ENCODE measurements around the gene ANKS1B. TPM values are rescaled to one million over a fixed set of nuclear protein-coding genes. Genes with fewer than 3 reads are reported as not detected.

Gene ANKS1B
- total RNA-seq, 3 donors from 2014 or later, result 0.05 to 0.56 (median 0.16) TPM

DNA sequence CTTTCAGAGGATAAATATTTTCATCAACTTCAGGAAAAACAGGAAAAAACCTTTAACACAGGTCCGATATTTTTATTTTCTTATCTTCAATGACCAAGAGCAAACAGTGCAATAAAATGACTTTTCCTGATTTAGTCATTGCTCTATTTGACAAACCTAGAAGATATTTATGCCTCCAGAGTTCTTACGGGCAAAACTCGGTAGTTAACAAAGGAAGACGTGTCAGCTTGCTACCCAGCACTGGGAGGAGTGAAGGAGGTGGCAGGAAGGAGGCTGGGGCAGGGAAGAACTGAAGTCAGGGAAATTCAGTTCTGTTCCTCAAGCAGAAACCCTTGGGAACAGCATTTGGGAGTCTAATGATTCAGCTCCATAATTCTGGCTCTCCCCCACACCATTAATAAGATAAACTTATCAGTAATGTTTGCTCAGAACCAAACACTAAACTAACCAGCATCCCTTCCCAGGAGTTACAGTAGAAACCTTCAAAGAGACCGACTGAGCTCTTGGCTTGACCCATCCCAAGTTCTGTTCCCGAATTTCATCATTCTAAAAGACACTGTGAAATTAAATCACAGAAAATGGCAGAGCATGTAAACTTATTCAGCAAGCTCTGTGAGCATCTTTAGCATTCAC is 1176.4 kb downstream of the ANKS1B start:
- H3K4me3 Mint-ChIP-seq, result no peak overlapping the region
- no peak for ATAC-seq
- DNase-seq, result no peak
- no peaks in the 10 kb centered on the region for H3K4me1 Mint-ChIP-seq (ENCODE audit: low read depth)
- H3K9me3 Mint-ChIP-seq, result no peaks in the 10 kb centered on the region
- H3K27me3 Mint-ChIP-seq (ENCODE audit: low read depth), result peaks cover 10% of the 10 kb centered on the region
- H3K36me3 Mint-ChIP-seq (ENCODE audit: insufficient read depth), result no peaks in the 10 kb centered on the region

DNA sequence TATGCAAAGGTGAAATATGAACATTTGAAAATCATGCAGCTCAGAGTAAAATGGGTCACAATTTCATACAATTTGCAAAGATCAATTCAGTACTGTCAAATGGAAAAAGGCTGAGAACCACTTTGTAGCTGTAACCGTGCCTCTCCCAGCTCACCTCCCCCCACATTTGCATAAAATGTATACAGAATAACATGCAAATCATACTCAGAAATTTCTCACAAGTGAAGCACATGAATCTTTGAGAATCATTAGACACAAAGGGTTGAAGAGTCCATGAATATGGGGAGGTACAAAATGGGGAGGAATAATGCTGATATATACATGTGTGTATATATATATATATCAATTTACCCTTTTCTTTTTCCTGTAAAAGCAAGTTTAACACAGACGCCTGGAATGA is 1177.5 kb downstream of the ANKS1B start:
- Mint-ChIP-seq H3K4me3 (no peak overlapping the region), H3K9me3 (no peaks in the 10 kb centered on the region), H3K36me3 (ENCODE audit: insufficient read depth) (no peaks in the 10 kb centered on the region), H3K27me3 (ENCODE audit: low read depth) (peaks cover 10% of the 10 kb centered on the region), H3K4me1 (ENCODE audit: low read depth) (no peaks in the 10 kb centered on the region)
- ATAC-seq (no peak), DNase-seq (no peak)

DNA sequence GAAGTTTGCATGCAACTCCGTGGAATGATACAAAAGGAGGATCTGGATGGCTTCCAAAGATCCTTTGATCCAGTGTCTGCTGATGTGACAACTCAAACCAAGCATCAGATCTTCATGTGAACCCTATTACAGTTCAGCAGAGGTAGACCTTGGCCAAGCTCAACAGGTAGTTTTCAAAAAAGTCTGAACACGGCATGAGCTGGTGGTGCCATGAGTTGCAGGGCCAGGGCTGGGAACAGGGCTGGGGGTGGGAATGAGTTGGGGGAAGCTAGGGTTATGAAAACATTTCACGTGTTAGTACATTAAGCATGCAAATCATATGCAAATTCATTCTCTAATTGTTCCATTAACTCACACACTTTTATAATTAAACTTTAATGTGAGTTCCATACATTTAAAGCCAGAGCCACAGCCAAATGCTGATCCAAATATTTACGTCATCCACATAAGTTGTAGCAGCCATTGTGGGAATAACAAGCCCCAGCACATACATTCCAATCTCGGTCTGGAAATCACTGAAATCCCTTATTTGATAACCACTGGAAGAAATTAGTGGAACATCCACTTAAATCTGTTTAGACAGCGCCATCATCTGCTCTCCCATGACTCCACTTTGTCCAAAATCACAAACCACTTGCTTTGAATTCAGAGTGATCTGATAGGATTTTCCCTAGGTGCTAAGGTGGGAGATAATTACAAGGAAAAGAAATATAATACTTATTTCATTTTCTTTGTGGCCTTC is 1181.1 kb downstream of the ANKS1B start:
- H3K4me1 Mint-ChIP-seq (ENCODE audit: low read depth), result no peaks in the 10 kb centered on the region
- DNase-seq, result no peak
- no peak for ATAC-seq
- H3K27me3 Mint-ChIP-seq (ENCODE audit: low read depth), result peaks cover 6% of the 10 kb centered on the region
- H3K9me3 Mint-ChIP-seq, result no peaks in the 10 kb centered on the region
- H3K36me3 Mint-ChIP-seq (ENCODE audit: insufficient read depth), result no peaks in the 10 kb centered on the region
- H3K4me3 Mint-ChIP-seq, result no peak overlapping the region

DNA sequence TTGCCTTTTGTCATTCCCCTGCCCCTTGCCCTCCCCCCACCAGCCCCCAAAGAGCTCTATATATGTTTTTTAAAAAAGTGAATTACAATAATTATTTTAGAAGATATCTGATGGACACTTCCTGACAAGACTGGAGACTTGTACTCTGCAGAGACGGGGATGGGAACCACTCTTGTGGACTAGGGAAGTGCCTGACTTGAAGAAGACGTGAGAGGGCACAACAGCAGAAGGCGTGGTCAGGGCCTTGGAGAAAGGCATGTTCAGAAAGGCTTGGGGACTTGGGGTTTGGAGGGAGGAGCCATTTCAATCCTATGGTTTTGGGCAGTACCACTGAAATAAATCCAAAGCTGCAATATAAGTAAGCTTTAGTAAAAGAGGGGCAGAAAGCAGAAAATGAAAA is 1184.9 kb downstream of the ANKS1B start:
- ATAC-seq (no peak), DNase-seq (no peak)
- H3K27me3 Mint-ChIP-seq (ENCODE audit: low read depth), result peaks cover 11% of the 10 kb centered on the region
- no peaks in the 10 kb centered on the region for H3K4me1 Mint-ChIP-seq (ENCODE audit: low read depth)
- H3K36me3 Mint-ChIP-seq (ENCODE audit: insufficient read depth), result no peaks in the 10 kb centered on the region
- no peaks in the 10 kb centered on the region for H3K9me3 Mint-ChIP-seq
- H3K4me3 Mint-ChIP-seq, result no peak overlapping the region

DNA sequence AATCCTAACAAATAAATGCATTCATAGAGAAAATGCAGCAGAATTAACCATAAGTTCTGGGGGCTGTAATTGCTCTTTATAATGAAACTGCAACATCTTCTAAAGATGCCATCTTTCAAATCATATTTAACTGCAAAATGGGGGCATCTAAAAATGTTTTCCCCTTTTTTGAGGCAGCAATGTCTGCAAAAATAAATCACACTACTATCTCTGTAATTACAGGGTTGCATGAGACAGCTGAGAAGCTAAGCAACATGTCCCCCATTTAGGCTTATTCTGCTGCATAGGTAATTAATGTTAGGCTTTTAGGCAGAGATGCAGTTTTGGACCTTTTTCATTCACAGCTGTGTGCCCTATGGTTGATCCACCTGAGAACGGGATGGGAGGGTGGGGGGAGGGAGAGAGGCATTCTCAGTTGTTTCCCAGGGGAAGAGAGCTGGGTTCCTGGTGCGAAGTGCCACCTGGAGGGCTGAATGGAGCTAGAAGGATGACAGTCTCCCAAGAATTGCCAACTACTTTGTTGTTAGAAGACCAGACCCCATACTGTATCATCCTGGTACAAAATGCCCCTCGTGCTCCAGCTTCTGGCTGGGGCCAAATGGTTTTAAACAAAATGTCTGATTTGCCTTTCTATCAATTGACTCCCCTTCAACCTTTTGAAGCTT is 1185.5 kb downstream of the ANKS1B start:
- ATAC-seq (no peak), DNase-seq (no peak)
- H3K36me3 Mint-ChIP-seq (ENCODE audit: insufficient read depth), result no peaks in the 10 kb centered on the region
- no peaks in the 10 kb centered on the region for H3K9me3 Mint-ChIP-seq
- H3K4me3 Mint-ChIP-seq, result no peak overlapping the region
- H3K27me3 Mint-ChIP-seq (ENCODE audit: low read depth), result peaks cover 11% of the 10 kb centered on the region
- no peaks in the 10 kb centered on the region for H3K4me1 Mint-ChIP-seq (ENCODE audit: low read depth)

DNA sequence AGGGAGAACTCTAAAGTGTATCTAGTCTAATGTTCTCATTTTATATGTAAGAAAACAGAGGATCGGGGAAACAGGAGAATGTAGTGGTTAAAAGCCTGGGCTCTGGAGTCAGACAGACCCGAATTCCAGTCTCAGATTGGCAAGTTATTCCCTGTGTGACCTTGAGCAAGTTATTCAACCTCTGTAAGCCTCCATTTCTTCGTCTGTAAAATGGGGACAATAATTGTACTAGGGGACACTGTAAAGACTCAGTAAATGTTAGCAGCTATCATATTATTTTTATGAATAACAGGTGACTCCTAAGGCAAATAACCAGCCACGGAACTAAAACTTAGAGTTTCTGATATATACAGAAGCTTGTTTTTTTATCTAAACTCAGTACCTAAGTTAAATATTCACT is 1187.5 kb downstream of the ANKS1B start:
- Mint-ChIP-seq H3K4me3 (no peak overlapping the region), H3K36me3 (ENCODE audit: insufficient read depth) (no peaks in the 10 kb centered on the region), H3K27me3 (ENCODE audit: low read depth) (peaks cover 9% of the 10 kb centered on the region), H3K4me1 (ENCODE audit: low read depth) (no peaks in the 10 kb centered on the region), H3K9me3 (no peaks in the 10 kb centered on the region)
- ATAC-seq (no peak), DNase-seq (no peak)

DNA sequence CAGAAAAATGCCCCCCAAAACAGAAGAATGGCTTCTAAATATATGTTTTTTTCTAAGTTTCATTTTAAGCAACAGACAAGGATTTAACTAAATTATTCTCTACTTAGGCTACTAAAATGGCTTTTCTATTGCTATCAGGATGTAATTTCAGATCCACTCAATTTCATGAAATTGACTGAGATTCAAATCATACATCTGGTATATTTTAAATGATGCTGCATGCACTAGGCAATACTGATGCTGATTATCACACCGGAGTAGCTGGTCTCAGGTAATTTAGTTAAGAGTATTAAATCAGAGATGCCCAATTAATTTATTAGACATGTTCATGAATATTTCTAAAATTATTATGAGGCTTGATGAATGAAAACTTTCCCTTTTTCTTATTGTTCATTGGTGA is 1188.0 kb downstream of the ANKS1B start:
- Mint-ChIP-seq H3K9me3 (no peaks in the 10 kb centered on the region), H3K36me3 (ENCODE audit: insufficient read depth) (no peaks in the 10 kb centered on the region), H3K4me1 (ENCODE audit: low read depth) (no peaks in the 10 kb centered on the region), H3K27me3 (ENCODE audit: low read depth) (peaks cover 9% of the 10 kb centered on the region), H3K4me3 (no peak overlapping the region)
- ATAC-seq (no peak), DNase-seq (no peak)

DNA sequence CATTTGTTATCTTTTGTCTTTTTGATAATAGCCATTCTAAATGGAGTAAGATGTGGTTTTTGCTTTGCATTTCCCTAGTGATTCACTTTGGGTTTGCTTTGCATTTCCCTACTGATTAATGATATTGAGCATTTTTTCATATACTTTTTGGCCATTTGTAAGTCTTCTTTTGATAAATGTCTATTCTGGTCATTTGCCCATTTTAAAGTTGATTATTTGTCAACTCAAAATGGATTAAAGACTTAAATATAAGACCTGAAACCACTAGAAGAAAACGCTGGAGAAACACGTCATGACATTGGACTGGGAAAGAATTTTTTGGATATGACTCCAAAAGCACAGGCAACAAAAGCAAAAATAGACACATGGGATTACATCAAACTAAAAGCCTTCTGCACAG is 1191.6 kb downstream of the ANKS1B start:
- Mint-ChIP-seq H3K9me3 (no peaks in the 10 kb centered on the region), H3K27me3 (ENCODE audit: low read depth) (peaks cover 9% of the 10 kb centered on the region), H3K4me3 (no peak overlapping the region), H3K4me1 (ENCODE audit: low read depth) (no peaks in the 10 kb centered on the region), H3K36me3 (ENCODE audit: insufficient read depth) (no peaks in the 10 kb centered on the region)
- no peak for ATAC-seq
- no peak for DNase-seq

DNA sequence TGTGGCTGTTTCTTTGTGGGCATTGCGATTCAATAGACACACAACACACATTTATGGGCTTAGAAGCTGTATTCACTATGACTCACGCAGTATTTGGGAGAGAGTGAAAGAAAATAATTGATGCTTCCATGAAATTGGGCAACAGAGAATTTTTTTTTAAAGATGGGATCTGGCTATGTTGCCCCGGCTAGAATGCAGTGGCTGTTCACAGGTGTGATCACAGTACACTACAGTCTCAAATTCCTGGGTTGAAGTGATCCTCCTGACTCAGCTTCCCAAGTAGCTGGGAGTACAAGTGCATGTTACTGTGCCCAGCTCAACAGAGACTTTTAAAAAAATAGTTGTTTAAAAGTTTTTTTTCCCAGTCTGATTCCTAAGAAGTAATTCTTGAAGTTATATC is 1193.3 kb downstream of the ANKS1B start:
- ATAC-seq, result no peak
- no peak overlapping the region for H3K4me3 Mint-ChIP-seq

DNA sequence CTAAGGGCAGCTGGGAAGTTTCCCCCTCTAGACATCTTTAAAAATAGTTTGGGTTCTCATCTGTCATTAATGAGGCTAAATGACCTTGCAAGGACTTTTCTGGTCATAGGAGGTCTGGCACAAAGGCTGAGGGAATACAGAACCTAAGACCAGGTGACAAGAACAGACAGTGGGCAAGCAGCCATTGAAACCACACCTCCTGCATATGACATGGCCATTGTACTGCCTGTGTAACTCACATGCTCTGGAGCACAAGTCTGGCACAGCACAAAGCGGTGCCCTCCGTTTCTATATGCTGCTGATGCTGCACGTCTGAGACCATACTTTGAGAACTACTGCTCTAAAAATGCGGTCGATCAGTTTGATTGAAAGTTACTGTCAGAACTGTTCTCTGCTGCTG is 1196.3 kb downstream of the ANKS1B start:
- DNase-seq (no peak), ATAC-seq (no peak)
- Mint-ChIP-seq H3K4me1 (ENCODE audit: low read depth) (no peaks in the 10 kb centered on the region), H3K9me3 (no peaks in the 10 kb centered on the region), H3K36me3 (ENCODE audit: insufficient read depth) (no peaks in the 10 kb centered on the region), H3K4me3 (no peak overlapping the region), H3K27me3 (ENCODE audit: low read depth) (peaks cover 2% of the 10 kb centered on the region)

More for the DNA sequence above, 1193.3 kb downstream of the ANKS1B start:
- no peaks in the 10 kb centered on the region for H3K9me3 Mint-ChIP-seq
- H3K4me1 Mint-ChIP-seq (ENCODE audit: low read depth), result no peaks in the 10 kb centered on the region
- peaks cover 6% of the 10 kb centered on the region for H3K27me3 Mint-ChIP-seq (ENCODE audit: low read depth)
- H3K36me3 Mint-ChIP-seq (ENCODE audit: insufficient read depth), result no peaks in the 10 kb centered on the region
- no peak for DNase-seq

DNA sequence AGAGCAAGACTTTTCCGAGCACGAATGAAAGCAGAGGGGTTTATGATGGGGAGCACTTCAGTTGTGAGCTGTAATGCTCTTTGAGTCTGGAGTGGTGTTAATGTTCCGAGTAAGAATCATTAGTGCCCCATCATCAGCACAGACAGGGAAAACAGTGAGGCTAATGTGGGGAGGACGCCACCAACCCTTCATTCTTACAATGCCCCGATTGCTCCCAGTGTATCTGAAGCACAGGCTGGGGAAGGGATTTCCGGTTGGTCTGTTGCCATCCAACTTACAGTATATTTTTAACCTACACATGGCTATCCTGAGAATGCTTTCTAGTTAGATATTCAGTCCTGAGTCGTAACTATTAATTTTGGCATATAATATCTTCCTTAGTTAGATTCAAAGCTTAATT is 1198.1 kb downstream of the ANKS1B start:
- no peaks in the 10 kb centered on the region for H3K36me3 Mint-ChIP-seq (ENCODE audit: insufficient read depth)
- no peaks in the 10 kb centered on the region for H3K4me1 Mint-ChIP-seq (ENCODE audit: low read depth)
- DNase-seq, result no peak
- H3K9me3 Mint-ChIP-seq, result no peaks in the 10 kb centered on the region
- ATAC-seq, result no peak
- H3K27me3 Mint-ChIP-seq (ENCODE audit: low read depth), result peaks cover 2% of the 10 kb centered on the region
- no peak overlapping the region for H3K4me3 Mint-ChIP-seq

DNA sequence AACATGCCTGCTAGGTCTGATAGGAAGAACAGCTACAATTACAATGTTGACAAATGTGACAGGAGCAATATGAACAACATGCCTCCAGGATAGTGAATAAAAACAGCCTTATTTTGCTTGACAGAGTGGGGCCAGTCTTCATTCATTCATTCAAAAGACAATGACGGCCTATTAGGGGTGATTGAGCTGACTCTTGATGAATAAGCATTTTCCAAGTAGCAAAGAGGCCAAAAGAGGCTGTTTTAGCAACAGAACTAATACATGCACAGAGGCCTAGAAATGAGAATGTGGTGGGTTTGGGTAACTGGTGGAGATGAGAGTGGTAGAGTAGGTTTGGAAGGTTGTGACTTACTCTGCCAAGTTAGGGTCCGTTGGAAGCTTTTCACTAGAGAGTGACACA is 1201.3 kb downstream of the ANKS1B start:
- no peaks in the 10 kb centered on the region for H3K9me3 Mint-ChIP-seq
- H3K4me3 Mint-ChIP-seq, result no peak overlapping the region
- H3K4me1 Mint-ChIP-seq (ENCODE audit: low read depth), result no peaks in the 10 kb centered on the region
- H3K36me3 Mint-ChIP-seq (ENCODE audit: insufficient read depth), result no peaks in the 10 kb centered on the region
- DNase-seq (no peak), ATAC-seq (no peak)
- peaks cover 2% of the 10 kb centered on the region for H3K27me3 Mint-ChIP-seq (ENCODE audit: low read depth)

DNA sequence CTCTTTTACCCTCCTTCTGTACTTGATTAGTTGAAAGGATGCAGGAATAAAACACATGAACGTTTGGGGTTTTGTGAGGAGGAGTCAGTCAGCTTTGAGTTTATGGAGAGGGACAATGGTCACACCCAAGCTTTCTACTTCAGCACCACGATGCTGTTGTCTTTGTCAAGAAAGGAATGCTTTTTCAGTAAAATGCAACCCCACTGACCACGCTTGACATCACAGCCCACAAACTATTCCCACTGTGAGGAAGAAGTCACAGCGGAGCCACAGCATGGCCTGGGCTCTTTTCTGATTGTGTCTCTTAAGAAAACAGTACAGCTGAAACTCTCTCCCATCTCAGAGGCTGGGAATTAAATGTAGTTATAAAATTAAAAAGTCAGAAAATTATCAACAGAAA is 1204.5 kb downstream of the ANKS1B start:
- no peaks in the 10 kb centered on the region for H3K9me3 Mint-ChIP-seq
- DNase-seq, result no peak
- H3K27me3 Mint-ChIP-seq (ENCODE audit: low read depth), result no peaks in the 10 kb centered on the region

DNA sequence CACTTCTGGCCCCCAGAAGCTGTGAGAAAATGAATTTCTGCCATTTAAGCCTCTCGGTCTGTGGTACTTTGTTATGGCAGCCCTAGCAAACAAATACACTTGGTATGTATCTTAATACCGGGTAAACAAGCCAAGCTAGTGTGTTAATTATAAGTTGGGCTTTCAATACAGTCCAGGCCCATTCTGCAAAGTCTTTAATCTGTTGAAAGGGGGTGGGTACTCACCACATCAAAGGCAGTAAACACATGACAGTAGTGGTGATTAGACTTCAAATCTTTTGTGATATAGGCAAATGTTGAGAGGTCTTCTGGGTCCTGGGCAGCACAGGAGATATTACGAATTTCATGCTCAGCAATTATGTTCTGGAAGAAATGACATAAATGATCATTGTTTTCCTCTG is 1211.9 kb downstream of the ANKS1B start:
- DNase-seq, result no peak
- Mint-ChIP-seq H3K27me3 (ENCODE audit: low read depth) (no peaks in the 10 kb centered on the region), H3K36me3 (ENCODE audit: insufficient read depth) (no peaks in the 10 kb centered on the region), H3K4me1 (ENCODE audit: low read depth) (no peaks in the 10 kb centered on the region), H3K9me3 (peaks cover 6% of the 10 kb centered on the region), H3K4me3 (no peak overlapping the region)
- ATAC-seq, result no peak

More for the DNA sequence above, 1204.5 kb downstream of the ANKS1B start:
- no peaks in the 10 kb centered on the region for H3K36me3 Mint-ChIP-seq (ENCODE audit: insufficient read depth)
- H3K4me3 Mint-ChIP-seq, result no peak overlapping the region
- ATAC-seq, result no peak
- no peaks in the 10 kb centered on the region for H3K4me1 Mint-ChIP-seq (ENCODE audit: low read depth)
